Measurements from ENCODE around the gene PPARA. TPM values are rescaled to one million over a fixed set of nuclear protein-coding genes. Genes with fewer than 3 reads are reported as not detected.

PPARA gene
- total RNA-seq, 1 experiment from 2014 or later = 10.7 TPM

DNA sequence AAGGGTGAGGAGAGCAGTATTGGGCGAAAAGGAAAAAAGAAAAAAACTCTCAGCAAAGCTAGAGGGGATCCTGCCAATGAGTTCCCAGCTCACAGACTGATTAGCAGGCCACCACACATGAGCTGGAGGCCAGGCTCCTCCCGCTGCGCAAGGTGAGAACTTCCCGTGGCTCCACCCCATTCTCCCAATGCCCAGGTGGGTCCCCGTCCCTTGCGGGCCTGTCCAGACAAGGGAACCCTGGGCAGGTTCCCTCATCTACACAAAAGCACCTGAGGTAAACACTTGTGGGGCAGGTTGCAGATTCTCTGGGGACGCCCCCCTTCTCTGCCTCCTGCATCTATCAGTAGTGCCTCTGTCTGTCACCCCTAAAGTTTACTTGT is 53.3 kb downstream of the PPARA start:
- CTCF ChIA-PET = no interaction called here
- Histone ChIP-seq H3K27ac (ENCODE audit: low read length) (no peak overlapping the region), H3K27me3 (ENCODE audit: control insufficient read depth, insufficient read depth, low read length) (no peaks in the 10 kb centered on the region), H3K36me3 (ENCODE audit: control insufficient read depth, insufficient read depth, low read length) (no peaks in the 10 kb centered on the region), H3K9me3 (ENCODE audit: control insufficient read depth, insufficient read depth, low read depth, low read length) (no peaks in the 10 kb centered on the region), H3K4me1 (ENCODE audit: control insufficient read depth, insufficient read depth, low read length) (peaks cover 5% of the 10 kb centered on the region; the same call in 1 of the 2 replicates), H3K4me3 (ENCODE audit: low read depth in 2 of 2, low read length in 2 of 2) (no peak overlapping the region)
- in situ Hi-C loops (cut with HindIII; ENCODE audit: low pct_unique_long_range_greater_than_20kb, low sequenced_read_pairs) (no loop called here), intact Hi-C loops (cut with micrococcal nuclease; ENCODE audit: unreplicated experiment) (no loop called here)
- TF ChIP-seq, protein P1, sequence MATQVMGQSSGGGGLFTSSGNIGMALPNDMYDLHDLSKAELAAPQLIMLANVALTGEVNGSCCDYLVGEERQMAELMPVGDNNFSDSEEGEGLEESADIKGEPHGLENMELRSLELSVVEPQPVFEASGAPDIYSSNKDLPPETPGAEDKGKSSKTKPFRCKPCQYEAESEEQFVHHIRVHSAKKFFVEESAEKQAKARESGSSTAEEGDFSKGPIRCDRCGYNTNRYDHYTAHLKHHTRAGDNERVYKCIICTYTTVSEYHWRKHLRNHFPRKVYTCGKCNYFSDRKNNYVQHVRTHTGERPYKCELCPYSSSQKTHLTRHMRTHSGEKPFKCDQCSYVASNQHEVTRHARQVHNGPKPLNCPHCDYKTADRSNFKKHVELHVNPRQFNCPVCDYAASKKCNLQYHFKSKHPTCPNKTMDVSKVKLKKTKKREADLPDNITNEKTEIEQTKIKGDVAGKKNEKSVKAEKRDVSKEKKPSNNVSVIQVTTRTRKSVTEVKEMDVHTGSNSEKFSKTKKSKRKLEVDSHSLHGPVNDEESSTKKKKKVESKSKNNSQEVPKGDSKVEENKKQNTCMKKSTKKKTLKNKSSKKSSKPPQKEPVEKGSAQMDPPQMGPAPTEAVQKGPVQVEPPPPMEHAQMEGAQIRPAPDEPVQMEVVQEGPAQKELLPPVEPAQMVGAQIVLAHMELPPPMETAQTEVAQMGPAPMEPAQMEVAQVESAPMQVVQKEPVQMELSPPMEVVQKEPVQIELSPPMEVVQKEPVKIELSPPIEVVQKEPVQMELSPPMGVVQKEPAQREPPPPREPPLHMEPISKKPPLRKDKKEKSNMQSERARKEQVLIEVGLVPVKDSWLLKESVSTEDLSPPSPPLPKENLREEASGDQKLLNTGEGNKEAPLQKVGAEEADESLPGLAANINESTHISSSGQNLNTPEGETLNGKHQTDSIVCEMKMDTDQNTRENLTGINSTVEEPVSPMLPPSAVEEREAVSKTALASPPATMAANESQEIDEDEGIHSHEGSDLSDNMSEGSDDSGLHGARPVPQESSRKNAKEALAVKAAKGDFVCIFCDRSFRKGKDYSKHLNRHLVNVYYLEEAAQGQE (IDR thresholded peaks at IDR 0.05; ENCODE audit: insufficient read depth in 1 of 2, low read depth in 2 of 2, low read length in 1 of 2) = no peak
- TF ChIP-seq SIN3A (IDR thresholded peaks at IDR 0.05; ENCODE audit: borderline replicate concordance, insufficient read depth, low read depth, low read length) (no peak), POLR2AphosphoS5 (IDR thresholded peaks at IDR 0.05; ENCODE audit: low read depth, low read length) (no peak), TCF7L2 (IDR thresholded peaks at IDR 0.05; ENCODE audit: low read depth, low read length) (no peak)
- TF ChIP-seq, protein P2, sequence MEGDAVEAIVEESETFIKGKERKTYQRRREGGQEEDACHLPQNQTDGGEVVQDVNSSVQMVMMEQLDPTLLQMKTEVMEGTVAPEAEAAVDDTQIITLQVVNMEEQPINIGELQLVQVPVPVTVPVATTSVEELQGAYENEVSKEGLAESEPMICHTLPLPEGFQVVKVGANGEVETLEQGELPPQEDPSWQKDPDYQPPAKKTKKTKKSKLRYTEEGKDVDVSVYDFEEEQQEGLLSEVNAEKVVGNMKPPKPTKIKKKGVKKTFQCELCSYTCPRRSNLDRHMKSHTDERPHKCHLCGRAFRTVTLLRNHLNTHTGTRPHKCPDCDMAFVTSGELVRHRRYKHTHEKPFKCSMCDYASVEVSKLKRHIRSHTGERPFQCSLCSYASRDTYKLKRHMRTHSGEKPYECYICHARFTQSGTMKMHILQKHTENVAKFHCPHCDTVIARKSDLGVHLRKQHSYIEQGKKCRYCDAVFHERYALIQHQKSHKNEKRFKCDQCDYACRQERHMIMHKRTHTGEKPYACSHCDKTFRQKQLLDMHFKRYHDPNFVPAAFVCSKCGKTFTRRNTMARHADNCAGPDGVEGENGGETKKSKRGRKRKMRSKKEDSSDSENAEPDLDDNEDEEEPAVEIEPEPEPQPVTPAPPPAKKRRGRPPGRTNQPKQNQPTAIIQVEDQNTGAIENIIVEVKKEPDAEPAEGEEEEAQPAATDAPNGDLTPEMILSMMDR (IDR thresholded peaks at IDR 0.05) = no peak
- DNase-seq (ENCODE audit: low read depth, low spot score) (no peak), ATAC-seq (no peak)
- no TSS peak for BruUV-seq (replicated peaks)
- POLR2A ChIA-PET = no interaction called here

DNA sequence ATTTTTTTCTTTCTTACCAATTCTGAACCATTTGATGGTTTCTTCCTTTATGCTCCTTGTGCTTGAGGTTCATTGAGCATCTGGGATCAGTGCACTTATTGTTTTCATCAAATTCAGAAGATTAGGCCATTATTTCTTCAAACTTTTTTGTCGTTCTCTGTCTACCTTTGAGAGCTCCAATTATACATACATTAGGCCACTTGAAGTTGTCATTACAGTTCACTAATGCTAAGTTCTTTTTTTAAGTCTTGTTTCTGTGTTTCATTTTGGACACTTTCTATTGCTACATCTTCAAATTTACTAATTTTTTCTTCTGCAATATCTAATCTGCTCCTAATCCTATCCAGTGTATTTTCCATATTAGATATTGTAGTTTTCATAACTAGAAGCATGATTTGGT is 58.9 kb downstream of the PPARA start:
- POLR2A ChIA-PET = no interaction called here
- in situ Hi-C loops (cut with HindIII; ENCODE audit: low pct_unique_long_range_greater_than_20kb, low sequenced_read_pairs) (no loop called here), intact Hi-C loops (cut with micrococcal nuclease; ENCODE audit: unreplicated experiment) (no loop called here)
- DNase-seq (ENCODE audit: low read depth, low spot score) (no peak), ATAC-seq (no peak)
- no peaks in the 10 kb centered on the region for H3K9me3 ChIP-seq (ENCODE audit: control insufficient read depth, insufficient read depth, low read depth, low read length)
- no TSS peak for BruUV-seq (replicated peaks)
- no peaks in the 10 kb centered on the region for H3K27me3 ChIP-seq (ENCODE audit: control insufficient read depth, insufficient read depth, low read length)
- CTCF ChIA-PET = no interaction called here
- no peak overlapping the region for H3K4me3 ChIP-seq (ENCODE audit: low read depth in 2 of 2, low read length in 2 of 2)
- no peaks in the 10 kb centered on the region for H3K36me3 ChIP-seq (ENCODE audit: control insufficient read depth, insufficient read depth, low read length)
- H3K27ac ChIP-seq (ENCODE audit: low read length) = no peak overlapping the region
- H3K4me1 ChIP-seq (ENCODE audit: control insufficient read depth, insufficient read depth, low read length) = no peaks in the 10 kb centered on the region
- TF ChIP-seq, protein P2 (IDR thresholded peaks at IDR 0.05) = no peak
- TF ChIP-seq TCF7L2 (IDR thresholded peaks at IDR 0.05; ENCODE audit: low read depth, low read length) (no peak), SIN3A (IDR thresholded peaks at IDR 0.05; ENCODE audit: borderline replicate concordance, insufficient read depth, low read depth, low read length) (no peak), POLR2AphosphoS5 (IDR thresholded peaks at IDR 0.05; ENCODE audit: low read depth, low read length) (no peak)
- TF ChIP-seq, protein P1 (IDR thresholded peaks at IDR 0.05; ENCODE audit: insufficient read depth in 1 of 2, low read depth in 2 of 2, low read length in 1 of 2) = no peak

Data from Panc1 (cell line).